Measurements from ENCODE around the gene CCDC92.

GRCh38 chr12:123897221-123897620 is 75.4 kb downstream of the CCDC92 start:
- TF ChIP-seq POLR2AphosphoS5 (IDR thresholded peaks at IDR 0.05; ENCODE audit: borderline replicate concordance, low read depth, low read length) = no peak
- TF ChIP-seq FOXP2 (optimal IDR thresholded peaks at IDR 0.05; ENCODE audit: control extremely low read depth, extremely low read length, insufficient read depth) = no peak
- no peak for TF ChIP-seq EZH2 (IDR thresholded peaks at IDR 0.05)

Data from SK-N-MC (cell line).